GM21529 (cell line): ENCODE data around the gene CFB.

Experiments
- ATAC-seq: cut with Tn5 transposase; IDR thresholded peaks from one replicate; pipeline ENCODE4 v1.9.1; 2021; ENCODE audit not compliant: unreplicated experiment

Gene CFB

DNA sequence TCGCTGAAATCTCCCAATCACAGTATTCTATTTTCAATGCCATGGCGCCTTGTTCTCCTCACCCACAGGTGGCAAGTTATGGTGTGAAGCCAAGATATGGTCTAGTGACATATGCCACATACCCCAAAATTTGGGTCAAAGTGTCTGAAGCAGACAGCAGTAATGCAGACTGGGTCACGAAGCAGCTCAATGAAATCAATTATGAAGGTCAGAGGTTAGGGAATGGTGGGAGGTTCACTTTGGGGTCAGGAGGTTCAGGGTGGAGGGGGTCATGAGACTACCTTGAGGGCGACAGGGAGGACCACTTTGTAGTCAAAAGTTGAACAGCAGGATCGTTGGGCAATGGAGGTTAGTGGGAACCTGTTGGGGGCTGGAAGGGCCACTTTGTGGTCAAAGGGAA, 2.4 kb downstream of the CFB start:
- ATAC-seq: no peak

DNA sequence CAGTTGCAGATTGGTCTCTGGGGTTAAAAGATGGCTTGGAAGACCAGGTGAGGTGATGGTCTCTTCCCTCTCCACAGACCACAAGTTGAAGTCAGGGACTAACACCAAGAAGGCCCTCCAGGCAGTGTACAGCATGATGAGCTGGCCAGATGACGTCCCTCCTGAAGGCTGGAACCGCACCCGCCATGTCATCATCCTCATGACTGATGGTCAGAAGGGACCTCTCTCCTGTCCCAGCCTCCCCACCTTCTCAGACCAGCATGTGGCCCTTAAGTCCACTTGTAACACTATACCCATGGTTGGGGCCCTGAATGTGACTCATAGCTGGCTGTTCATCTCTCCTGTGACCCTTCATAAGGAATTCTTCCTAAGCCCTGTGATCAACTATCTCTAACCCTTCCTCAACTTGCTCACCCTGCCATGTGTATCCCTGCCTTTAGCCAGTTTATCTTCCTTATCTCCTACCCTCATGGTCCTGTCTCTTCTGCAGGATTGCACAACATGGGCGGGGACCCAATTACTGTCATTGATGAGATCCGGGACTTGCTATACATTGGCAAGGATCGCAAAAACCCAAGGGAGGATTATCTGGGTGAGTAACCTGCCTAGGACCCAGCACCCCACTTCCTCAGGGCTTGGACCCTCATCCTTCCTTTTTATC, 3.0 kb downstream of the CFB start:
- no peak for ATAC-seq

DNA sequence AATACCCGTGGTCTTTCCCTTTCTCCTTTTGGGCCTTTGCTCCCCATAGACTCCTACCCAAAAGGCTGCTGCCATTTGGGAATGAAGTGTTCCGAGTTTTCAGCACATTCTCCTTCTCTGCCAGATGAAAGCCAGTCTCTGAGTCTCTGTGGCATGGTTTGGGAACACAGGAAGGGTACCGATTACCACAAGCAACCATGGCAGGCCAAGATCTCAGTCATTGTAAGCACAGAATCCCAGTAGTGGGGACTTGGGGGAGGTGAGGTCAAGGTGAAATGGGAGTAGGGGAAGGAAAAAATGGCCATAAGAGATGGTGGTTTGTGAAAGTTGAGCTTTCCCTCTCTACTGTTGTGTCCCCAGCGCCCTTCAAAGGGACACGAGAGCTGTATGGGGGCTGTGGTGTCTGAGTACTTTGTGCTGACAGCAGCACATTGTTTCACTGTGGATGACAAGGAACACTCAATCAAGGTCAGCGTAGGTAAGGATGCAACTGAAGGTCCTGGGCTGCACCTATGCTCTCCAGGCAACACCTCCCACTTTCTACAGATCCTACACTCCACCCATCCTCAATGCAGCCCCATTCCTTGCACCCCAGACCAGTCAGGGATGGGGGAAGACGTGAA, 4.1 kb downstream of the CFB start:
- no peak for ATAC-seq

DNA sequence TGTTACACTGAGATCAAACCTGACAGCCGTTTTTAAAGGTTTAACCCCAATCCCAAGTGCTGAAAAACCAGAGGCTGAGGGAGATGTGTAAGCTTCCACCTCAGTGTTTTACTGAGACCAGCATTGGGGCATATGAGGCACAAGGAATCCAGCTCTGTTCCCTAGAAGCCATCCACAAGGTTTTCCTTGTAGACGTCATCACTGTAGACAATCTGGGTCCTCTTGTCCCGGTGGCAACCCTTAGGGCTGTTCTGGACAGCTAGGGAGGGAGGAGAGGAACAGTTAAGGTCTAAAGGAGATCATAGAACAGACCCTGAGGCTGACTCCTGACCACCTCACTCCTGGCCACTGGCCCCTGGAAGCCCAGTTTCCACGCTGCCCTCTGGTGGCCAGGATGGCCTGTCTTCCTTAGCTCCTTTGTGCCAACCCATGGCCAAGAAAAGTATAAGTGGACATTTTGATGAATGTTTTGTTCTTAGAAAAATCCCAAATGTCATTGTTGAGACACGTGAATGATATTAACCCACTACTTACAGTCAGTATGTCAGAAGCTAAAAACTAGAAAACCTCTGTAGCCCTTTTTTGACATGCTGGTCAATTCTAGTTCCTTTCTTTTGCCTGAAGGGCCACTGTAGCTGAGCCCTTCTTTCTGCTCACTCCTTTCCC, 6.4 kb downstream of the CFB start:
- no peak for ATAC-seq

DNA sequence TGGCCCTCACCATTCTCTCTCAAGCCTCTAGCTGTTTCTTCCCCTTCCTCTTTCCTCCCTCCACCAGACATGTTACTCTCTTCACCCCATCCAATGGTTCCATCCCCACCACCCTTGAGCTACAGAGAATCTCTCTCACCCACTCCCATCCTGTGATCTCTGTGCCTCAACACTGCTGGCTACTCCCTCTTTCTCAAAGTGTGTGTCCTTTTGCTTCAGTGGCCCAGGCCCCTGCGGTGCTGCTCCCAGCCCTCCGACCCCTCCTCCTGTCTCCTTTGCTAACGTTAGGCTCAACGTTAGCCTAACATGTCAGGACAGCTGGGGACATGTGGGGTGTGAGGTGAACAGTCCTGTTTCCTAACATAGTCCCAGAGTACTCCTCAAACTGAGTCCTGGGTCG, 7.0 kb downstream of the CFB start:
- ATAC-seq: no peak

DNA sequence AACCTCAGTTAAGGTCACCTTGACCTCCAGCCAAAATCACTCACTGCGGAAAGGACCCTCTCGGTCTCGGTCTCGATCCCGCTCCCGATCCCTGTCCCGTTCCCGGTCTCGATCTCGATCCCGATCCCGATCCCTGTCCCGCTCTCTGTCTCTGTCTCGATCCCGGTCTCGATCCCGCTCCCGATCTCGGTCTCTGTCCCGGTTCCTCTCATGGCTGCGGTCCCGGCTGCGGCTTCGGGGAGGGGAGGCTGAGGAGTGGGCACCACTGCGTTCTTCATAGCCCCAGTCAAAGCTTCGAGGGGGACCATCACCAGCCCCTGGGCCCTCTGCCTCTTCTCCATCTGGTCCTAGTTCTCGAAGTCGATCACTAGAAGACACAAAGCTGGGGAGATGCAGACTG, 8.6 kb downstream of the CFB start:
- no peak for ATAC-seq

DNA sequence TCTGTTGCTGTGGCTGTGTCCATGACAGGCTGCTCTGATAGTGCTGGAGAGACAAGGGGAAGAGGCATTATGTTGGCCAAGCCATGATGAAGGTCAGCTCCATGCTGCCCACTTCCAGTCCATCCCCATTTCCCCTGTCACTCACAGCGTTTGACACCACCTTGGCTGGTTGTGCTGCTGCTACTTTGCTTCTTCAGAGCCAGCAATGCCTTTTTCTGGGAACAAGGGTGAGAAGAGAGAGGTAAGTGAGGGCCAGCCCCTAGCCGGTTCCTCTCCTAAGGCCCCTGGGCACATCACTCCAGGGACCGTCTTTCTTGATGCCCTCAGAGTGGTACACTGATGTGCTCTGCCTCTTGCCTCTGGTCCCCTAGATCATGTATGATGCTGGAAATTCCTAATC, 10.9 kb downstream of the CFB start:
- ATAC-seq: no peak

DNA sequence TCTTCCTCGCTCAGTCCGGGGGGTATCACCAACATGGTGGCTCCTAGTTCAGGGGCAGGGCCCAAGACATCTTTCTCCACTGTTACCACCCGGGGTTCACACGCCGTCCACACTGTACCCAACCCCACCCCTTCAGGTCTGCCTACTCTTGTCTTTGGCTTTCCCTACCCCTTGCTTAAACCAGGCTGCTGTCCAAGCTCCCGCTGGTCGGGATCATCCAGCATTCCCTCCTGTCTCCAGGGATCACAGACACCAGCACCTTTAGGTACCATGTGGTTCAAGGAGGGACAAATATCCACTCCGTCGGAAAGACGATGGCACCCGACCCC, 12.5 kb downstream of the CFB start:
- no peak for ATAC-seq

DNA sequence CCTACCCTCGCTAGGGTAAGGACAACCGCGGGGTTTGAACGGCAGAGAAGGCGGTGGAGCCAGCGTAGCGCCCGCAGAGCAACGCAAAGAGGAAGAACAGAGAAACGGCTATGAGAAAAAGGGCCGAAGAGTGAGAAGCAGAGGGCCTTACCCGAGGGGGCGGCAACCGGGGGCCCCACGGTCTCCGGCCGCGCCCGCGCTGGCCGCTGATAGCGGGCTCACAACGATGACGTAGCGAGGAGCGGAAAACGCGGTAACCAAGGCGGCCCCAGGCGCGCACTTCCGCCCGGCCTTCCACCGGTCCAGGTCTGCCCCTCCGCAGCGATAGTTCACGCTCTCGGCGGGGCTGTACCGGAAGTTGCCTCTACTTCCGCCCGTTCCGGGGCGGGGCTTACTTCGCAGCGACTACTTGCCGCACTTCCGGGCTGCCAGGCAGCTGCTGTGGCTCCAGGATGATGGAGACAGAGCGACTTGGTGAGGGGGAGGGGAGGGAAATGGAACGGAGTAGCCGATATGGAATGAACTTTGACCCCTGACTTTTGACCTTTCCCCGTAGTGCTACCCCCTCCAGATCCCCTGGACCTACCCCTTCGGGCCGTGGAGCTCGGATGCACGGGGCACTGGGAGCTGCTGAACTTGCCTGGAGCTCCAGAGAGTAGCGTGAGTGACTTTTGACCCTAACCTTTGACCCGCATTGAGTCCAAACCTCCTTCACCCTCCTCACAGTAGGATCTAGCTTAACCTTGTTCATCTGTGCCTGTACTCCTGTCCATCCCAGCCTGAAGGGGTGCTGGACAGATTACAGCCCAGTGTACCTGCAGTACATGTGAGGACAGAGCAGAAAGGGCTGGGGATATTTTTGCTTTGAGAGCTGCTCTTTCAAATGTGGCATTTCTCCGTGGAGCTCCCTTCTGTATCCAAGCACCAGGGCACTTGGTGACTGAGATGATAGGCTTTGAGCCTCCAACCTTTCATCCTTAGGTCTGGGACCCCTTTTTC, 13.1 kb downstream of the CFB start, which contains the start of the genes NELFE and SKIC2:
Gene NELFE, minus strand, starts transcription at position 231 of the 999 bp plus-strand sequence. CDS start 525 bp downstream, outside the sequence.
Gene SKIC2, plus strand, starts transcription at position 435 of the 999 bp plus-strand sequence. Its CDS starts 18 bp downstream, at position 453.
- ATAC-seq: peak; percentile 90

DNA sequence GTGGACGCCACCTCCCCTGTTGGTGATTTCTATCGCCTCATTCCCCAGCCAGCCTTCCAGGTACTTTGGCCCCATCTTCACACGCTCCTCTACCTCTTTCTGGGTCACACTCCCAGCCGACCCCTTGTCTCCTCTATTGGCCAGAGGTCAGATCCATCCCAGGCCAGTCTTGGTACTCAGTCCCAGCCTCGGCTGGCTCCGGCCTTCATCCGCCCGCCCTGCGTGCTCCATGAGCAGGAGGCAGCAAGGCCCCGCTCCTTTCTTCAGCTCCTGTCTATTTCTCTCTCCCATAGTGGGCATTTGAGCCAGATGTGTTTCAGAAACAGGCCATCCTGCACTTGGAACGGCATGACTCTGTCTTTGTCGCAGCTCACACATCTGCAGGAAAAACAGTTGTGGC, 15.7 kb downstream of the CFB start:
- ATAC-seq: no peak

DNA sequence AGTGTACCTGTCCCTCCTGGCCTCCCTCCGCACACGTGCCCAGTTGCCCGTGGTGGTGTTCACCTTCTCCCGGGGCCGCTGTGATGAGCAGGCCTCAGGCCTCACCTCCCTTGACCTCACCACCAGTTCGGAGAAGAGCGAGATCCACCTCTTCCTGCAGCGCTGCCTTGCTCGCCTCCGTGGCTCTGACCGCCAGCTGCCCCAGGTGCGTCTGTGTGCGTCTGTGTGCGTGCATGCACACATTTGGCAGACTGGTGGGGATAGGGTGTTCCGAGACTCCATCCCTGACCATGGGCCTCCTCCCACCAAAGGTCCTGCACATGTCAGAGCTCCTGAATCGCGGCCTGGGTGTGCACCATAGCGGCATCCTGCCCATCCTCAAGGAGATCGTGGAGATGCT, 18.0 kb downstream of the CFB start:
- ATAC-seq: no peak

DNA sequence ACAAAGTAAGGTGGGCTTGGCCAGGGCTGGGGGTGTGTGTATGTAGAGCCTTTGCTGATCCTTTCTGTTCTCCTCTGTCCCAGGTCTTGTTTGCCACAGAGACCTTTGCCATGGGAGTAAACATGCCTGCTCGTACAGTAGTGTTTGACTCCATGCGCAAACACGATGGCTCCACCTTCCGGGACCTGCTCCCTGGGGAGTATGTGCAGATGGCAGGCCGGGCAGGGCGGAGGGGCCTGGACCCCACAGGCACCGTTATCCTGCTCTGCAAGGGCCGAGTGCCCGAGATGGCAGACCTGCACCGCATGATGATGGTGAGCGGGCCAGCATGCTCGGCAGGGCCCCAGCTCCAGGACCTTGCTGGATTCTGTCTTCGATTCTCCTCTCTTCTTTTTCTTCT, 19.8 kb downstream of the CFB start:
- ATAC-seq: no peak

DNA sequence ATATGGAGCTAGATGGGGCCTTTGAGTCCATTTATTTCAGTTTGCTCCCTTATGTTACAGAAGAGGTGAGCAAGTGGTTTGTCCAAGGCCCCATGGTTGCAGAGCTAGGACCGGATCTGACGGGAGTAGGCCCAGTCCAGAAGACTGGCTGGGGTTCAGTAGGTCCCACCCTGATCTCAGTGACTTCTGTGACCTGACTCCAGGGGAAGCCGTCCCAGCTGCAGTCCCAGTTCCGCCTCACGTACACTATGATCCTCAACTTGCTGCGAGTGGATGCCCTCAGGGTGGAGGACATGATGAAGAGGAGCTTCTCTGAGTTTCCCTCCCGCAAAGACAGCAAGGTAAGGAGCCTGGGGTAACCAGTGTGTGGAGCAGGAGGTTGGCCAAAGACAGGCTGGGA, 20.6 kb downstream of the CFB start:
- no peak for ATAC-seq

DNA sequence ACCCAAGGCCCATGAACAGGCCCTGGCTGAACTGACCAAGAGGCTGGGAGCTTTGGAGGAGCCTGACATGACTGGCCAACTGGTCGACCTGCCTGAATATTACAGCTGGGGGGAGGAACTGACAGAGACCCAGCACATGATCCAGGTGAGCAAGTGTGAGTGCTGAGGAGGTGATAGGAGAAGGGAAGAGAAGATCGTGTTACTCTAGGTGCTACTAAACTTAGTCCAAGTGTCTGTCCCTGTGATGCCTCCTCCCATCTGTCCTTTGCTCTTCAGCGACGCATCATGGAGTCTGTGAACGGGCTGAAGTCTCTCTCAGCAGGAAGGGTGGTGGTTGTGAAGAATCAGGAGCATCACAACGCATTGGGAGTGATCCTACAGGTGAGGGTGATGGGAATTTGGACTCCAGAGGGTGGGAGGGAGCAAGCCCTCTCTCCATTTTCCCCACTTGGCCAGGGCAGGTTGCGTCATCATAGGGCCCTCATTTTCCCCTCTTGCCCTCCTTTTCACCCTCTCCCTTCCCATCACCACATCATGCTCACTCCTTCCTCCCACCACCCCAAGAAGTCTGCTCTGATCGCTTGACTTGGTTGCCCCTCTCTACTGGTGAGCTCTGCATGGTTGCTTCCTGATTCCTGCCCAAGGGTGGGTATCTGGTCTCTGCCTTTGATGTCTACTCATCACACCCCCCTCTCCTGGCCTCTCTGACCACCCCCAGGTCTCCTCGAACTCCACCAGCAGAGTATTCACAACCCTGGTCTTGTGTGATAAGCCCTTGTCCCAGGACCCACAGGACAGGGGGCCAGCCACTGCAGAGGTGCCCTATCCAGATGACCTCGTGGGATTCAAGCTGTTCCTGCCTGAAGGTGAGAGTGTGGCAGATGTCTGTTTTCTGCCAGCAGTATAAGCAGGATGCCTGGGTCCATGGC, 21.4 kb downstream of the CFB start:
- no peak for ATAC-seq

DNA sequence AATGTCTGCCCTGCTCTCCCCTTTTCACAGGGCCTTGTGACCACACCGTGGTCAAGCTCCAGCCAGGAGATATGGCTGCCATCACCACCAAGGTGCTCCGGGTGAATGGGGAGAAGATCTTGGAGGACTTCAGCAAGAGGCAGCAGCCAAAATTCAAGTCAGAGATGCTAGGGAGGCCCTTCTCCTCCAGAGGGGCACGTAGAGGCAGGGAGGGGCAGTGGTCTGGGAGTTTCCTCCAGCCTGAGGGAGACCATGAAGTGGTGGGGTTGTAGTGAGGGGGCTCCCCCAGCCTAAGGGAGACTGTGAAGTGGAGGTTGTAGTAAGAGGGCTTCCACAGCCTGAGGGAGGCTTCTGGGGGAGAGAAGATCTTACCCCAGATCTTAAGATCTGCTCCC, 22.0 kb downstream of the CFB start:
- ATAC-seq: no peak

DNA sequence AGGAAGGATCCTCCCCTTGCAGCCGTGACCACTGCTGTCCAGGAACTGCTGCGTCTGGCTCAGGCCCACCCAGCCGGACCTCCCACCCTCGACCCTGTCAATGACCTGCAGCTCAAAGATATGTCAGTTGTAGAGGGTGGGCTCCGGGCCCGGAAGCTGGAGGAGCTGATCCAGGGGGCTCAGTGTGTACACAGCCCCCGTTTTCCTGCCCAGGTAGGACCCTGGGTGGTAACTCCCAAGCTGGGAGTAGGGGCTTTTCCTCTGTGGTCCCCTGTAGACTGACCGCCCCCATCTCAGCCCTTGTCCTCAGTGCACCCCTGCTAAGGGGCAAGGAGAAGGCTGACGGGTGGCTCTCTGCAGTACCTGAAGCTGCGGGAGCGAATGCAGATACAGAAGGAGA, 22.4 kb downstream of the CFB start:
- ATAC-seq: no peak

DNA sequence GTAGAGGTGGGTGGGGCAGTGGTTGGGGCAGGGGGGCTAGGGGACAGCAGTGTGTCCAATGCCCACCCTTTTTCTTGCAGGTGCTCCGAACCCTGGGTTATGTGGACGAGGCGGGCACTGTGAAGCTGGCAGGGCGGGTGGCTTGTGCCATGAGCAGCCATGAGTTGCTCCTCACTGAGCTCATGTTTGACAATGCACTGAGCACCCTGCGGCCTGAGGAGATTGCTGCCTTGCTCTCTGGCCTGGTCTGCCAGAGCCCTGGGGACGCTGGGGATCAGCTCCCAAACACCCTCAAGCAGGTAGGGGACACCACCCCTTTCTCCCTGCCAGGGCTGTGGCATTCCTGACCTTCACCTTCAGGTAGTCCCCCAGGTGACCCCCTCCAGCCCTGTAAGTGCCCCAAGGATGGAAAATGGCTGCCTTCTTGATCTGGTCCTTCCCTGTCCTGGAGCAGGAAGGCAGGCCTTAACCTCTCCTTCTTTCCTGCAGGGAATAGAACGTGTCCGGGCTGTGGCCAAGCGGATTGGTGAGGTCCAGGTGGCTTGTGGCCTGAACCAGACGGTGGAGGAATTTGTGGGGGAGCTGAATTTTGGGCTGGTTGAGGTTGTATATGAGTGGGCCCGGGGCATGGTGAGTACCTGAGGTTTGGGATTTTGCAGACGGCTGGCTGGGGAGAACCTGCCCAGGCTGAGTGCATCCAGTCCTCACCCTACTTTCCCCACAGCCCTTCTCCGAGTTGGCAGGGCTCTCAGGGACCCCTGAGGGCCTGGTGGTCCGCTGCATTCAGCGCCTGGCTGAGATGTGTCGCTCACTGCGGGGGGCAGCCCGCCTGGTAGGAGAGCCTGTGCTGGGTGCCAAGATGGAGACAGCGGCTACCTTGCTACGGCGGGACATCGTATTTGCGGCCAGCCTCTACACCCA, 23.2 kb downstream of the CFB start:
- no peak for ATAC-seq

DNA sequence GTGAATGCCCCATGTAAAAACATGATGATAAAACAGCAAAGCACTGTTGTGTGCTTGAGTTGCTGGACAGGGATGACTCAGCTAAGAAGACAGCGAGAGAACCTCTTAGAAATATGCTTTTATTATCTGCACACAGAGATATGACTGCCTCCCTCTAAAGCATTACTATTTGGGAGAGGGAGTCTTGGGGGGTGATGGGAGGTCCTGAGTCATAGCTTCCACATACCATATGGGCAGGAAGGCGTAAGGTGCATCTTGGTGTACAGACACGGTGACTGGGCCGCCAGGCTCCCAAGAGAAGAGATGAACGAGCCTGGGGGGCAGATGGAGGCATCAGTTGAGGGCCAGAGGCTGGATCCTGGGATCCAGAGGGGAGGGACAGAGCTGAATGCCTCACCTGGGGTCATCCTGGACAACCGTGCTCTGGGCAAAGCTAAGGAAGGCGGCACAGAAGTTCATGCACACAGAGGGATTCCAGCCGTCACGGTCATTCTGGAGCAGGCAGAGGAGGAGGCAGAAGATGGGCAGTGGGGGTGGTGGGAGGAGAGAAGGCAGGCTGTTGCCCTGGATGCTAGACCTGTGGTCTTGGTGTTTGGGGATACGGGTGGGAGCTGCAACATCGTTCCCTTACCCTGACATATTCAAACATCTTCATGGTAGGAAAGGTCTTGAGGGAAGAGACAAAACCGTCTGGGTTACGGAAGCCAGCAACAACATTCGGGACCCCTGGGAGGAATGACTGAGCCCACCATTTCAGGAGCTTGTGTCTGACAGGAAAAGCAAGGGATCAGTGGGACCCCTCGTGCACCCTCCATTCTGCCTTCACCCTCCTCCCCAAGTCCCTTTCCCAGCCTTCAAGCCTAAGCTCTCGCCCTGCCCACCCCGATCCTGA, 24.1 kb downstream of the CFB start:
- ATAC-seq: no peak
